CD4-positive, alpha-beta T cell treated with Interleukin-17A for 1 hour (primary cell): ENCODE results near the gene ALDH1A2.

Source experiments
- DNase-seq: peaks from one replicate; pipeline ENCODE4 v3.0.0-alpha.2; 2020

ALDH1A2 gene

DNA sequence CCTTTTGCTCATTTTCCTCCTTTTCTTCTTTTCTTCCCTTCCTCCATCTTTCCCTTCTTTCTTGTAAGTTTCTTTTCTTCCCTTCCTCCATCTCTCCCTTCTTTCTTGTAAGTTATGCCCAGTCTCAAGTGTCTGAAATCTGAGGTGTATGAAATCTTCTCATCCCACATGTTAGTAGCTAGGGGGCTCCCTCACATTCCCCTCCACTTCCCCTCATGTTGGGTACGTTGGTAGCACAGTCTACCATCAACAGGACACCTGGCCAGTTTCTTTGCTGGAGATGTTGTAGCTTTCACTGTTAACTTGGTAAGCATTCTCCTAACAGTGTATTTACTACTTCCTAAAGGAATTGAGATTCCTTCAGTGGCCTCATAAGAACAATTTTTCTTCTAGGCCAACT, 133.9 kb downstream of the ALDH1A2 start:
- DNase-seq = no peak

GRCh38 chr15:57927091-57927631, 138.3 kb downstream of the ALDH1A2 start:
- no peak for DNase-seq

DNA sequence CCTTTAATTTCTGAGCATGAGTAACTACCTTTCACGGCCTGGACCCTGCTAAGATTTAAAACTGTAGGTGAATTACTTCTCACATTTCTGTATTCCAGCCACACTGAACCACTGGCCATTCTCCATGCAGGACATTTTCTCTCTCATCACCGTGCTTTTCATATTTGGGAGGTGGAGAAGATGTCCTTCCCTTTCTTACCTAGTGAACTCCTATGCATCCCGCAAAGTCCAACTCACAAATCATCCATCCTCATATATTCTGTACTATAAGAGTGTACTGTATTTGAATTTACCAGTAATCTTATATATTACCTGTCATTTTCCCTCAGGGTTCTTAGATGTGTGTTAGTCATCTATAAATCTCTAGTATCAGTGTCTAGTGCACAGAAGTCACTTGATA, 139.9 kb downstream of the ALDH1A2 start:
- DNase-seq = no peak

DNA sequence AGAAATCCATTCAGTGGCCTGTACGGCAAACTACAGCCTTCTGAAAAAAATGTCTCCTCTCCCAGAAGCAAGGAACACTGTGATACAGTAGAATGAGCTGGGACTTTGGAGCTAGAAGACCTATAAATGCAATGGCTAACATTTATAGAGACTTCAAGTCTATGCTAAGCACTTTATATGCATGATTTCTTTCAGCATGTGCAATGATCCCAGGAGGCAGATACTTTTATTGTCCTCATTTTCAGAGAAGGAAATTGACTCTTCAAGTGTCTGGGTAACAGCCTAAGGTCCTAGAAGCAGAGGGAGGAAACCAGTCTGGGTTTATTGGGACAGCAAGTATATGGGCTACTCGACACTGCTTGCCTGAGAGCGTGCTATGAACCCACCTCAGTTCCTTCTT, 140.9 kb downstream of the ALDH1A2 start:
- no peak for DNase-seq

- DNase-seq = no peak
Measured at GRCh38 chr15:57923750-57924149, 141.8 kb downstream of the ALDH1A2 start.

GRCh38 chr15:57923306-57923705, 142.2 kb downstream of the ALDH1A2 start:
- no peak for DNase-seq

GRCh38 chr15:57922776-57923175, 142.7 kb downstream of the ALDH1A2 start:
- DNase-seq = no peak

DNA sequence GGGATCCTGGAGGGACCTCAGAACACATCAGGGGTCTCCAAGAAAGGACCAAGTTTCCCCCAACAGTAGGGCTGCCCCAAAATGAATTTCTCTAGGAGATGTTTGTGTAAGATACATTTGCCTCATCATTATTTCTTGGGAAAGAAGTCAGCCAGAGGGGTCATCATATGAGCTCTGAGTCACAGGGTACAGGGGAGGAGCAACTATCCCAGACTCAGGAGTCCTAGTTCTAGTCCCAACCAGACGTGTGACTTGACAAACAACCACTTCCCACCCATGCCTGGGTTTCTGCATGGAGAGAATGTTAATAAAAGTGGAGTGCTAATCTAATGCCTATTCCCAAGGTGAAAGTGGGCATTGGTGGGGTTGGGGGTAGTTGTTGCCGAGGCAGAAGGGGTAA, 144.1 kb downstream of the ALDH1A2 start:
- DNase-seq = no peak

DNA sequence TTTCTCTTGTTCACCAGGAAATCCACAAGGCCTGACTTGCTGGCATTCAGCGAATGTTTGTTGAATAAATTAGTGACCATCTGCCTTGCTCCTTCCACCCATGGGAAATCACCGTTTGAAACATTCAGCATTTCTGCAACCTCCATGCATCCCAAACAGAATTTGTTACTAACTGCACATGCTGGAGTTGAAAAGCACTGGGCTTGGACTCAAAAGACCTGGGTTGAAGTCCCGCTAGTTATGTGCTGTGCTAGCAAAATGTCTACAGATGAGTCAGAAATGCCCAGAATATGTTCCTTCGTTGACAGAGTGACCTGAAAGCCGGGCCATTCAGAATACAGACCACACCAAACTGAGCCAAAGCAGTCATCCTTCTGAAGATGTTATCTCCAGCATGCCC, 144.6 kb downstream of the ALDH1A2 start:
- no peak for DNase-seq

GRCh38 chr15:57919754-57920153, 145.8 kb downstream of the ALDH1A2 start:
- no peak for DNase-seq

- no peak for DNase-seq
Measured at GRCh38 chr15:57917998-57918397, 147.5 kb downstream of the ALDH1A2 start.

DNA sequence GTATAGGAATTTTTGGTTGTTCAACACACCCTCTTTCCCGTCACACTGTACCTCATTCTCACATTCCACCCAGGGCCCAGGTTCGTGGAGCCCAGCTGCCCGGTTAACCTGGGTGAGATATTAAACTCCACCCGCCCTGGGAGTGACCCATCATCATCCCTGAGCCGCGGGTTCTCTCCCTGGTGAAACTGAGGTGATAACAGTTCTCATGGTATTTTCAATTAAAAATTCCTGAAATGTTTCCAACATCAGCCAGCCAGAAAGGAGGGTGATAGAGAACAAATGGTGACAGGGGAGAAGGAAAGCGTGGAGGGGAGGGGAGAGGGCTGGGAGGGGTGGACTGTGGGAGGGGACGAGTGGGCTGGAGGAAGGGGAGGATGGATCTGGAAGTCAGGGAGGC, 148.8 kb downstream of the ALDH1A2 start:
- DNase-seq = no peak

GRCh38 chr15:57915827-57916531, 149.5 kb downstream of the ALDH1A2 start:
- no peak for DNase-seq

DNA sequence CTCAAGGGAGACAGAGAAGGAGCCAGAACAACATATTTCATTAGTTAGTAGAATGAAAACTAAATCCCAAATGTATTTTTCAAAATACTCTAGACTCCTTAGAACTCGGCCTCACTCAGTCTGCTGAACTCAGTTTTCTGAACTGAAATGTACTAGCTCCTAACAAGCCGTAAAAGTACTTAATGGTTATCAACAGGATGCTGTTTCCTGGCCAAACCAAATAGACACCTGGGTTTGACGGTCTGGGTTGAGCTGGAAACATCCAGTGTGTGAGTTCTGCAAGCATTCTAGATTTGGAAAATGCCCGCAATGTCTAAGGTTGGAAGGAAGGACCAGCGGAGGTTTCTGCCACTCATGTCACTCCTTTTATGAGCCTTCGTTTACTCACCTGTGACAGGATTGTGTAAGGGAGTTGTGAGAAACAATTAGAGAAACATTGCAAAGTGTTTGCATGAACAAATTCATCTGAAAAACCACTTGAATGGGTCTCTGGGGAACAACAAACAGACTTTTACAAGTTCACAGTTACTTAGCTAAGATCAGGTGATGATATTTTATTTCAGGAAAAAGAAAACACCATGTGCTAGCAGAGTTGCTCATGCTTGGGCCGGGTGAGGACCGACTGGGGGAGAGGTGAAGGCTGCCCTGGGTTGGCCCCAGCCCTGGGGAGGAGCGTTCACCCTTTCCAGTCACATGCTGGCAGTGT, 151.0 kb downstream of the ALDH1A2 start:
- DNase-seq = no peak

- DNase-seq = no peak
Measured at GRCh38 chr15:57911247-57911646, 154.3 kb downstream of the ALDH1A2 start.

DNA sequence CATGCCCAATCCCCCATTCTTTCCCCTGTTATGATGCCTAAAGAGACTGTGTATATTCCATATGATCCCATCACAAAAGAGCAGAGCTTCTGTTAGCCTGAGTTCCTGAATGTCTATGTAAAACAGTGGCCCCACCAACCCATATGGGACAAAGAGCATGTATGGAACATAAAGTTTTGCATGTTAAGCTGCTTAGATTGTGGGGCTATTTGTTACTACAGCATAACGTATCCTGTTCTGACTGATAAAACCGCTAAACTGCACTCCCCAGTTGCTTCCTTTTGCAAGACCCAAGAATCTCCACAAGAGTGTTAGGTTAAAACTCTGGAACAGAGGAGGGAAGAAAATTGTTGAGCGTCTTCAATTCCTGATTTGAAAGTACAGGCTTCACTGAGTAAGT, 154.8 kb downstream of the ALDH1A2 start:
- DNase-seq = no peak

DNA sequence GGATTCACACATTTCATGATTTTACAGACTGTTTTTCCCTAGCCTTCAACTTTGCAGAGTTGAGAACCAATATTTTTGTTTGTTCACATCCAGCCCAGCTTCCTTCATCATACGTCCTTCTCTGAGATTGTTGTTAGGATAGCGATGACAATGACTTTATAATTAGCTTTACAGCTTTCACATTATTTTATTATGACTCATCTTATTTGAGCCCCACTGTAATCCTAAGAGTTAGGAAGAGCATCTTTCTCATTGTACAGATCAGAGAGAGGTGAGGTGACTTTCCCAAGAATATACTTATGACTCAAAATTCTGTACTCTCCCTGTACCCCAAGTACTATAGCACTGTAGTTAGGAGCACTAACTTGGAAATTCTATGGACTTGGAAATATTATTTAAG, 156.1 kb downstream of the ALDH1A2 start:
- no peak for DNase-seq

- DNase-seq = no peak
Measured at GRCh38 chr15:57903626-57904025, 161.9 kb downstream of the ALDH1A2 start.
